OCI-LY1 (cell line): ENCODE data around the gene SP140.

Source experiments
- EZH2 ChIP-seq: fragments of 200-600 bp; sonication (generic), shearing (Covaris generic); IDR thresholded peaks from 2 replicates; pipeline ENCODE4 v1.8.0; 2017; ENCODE audit warnings: borderline replicate concordance, mixed run types, mild to moderate bottlenecking, antibody characterized with exemption, low read length, moderate library complexity, mixed read lengths
- TF ChIP-seq, protein P1 (sequence below): fragments of 200-600 bp; sonication (generic), shearing (Covaris generic); IDR thresholded peaks from 2 replicates; pipeline ENCODE4 v1.5.1; 2017; ENCODE audit warnings: mild to moderate bottlenecking, antibody characterized with exemption, low read length, moderate library complexity, mixed read lengths

DNA sequence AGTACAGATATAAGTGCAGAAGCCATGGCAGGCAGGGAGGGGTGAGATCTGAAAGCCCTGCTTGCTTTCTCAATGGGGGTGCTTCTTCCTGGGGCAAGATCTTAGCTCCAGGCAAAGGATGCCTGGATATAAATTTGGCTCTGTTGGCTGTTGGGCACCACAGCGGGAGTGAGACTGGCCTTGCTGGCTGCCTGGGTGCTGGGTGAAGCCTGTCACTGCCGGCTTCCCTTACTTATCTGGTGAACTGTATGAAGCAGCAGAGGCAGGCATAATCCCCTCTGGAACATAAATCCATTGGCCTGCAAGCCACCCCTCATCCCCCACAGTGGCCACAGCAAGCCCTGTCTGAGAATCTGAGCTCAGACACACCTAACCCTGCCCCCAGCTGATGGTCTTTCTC lies 74.1 kb downstream of the SP140 start:
- TF ChIP-seq, protein P1, sequence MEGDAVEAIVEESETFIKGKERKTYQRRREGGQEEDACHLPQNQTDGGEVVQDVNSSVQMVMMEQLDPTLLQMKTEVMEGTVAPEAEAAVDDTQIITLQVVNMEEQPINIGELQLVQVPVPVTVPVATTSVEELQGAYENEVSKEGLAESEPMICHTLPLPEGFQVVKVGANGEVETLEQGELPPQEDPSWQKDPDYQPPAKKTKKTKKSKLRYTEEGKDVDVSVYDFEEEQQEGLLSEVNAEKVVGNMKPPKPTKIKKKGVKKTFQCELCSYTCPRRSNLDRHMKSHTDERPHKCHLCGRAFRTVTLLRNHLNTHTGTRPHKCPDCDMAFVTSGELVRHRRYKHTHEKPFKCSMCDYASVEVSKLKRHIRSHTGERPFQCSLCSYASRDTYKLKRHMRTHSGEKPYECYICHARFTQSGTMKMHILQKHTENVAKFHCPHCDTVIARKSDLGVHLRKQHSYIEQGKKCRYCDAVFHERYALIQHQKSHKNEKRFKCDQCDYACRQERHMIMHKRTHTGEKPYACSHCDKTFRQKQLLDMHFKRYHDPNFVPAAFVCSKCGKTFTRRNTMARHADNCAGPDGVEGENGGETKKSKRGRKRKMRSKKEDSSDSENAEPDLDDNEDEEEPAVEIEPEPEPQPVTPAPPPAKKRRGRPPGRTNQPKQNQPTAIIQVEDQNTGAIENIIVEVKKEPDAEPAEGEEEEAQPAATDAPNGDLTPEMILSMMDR: no peak
- TF ChIP-seq EZH2: no peak
